SK-N-SH (cell line): ENCODE data around the gene NAALADL2. TPM values are rescaled to one million over a fixed set of nuclear protein-coding genes. Genes with fewer than 3 reads are reported as not detected.

ENCODE experiments used
- CTCF ChIA-PET: fragments of 300-600, 350-600 bp; formaldehyde crosslinking; extraction: SDS; loops from one replicate; lab custom pipeline; 2021; lab: Yijun Ruan, JAX
- POLR2A ChIA-PET: fragments of 350-600 bp; sonication (Branson Sonifier 250); formaldehyde crosslinking; extraction: SDS; loops from one replicate; lab custom pipeline; 2020; ENCODE audit warnings: antibody characterized with exemption, inconsistent platforms; lab: Yijun Ruan, JAX
- DNase-seq: peaks from one replicate; pipeline ENCODE4 v3.0.0; 2012
- H2AFZ ChIP-seq: fragments of 200-600 bp; sonication (generic); 2 replicates; pipeline ENCODE4 v1.8.1; 2016; ENCODE audit warnings: antibody characterized with exemption, mild to moderate bottlenecking, low read depth
- H3F3A ChIP-seq: fragments of 200-600 bp; sonication (generic); replicated peaks from 2 replicates; pipeline ENCODE3; 2016; ENCODE audit warnings: antibody characterized with exemption, mild to moderate bottlenecking; ENCODE audit not compliant: insufficient read depth
- H3K27ac ChIP-seq, 2 experiments: fragments of 200-500 bp in 1 of 2; fragments of 200-600 bp in 1 of 2; sonication (Bioruptor generic) in 1 of 2; sonication (generic), shearing (Covaris generic) in 1 of 2; 2 replicates each; pipeline versions ENCODE4 v1.5.1 to v1.6.1; 2014 to 2016; ENCODE audit warnings: low read depth in 2 of 2, inconsistent platforms in 1 of 2, low read length in 1 of 2, mild to moderate bottlenecking in 1 of 2, mixed read lengths in 1 of 2
- H3K27me3 ChIP-seq: fragments of 200-600 bp; sonication (generic), shearing (Covaris generic); 2 replicates; pipeline ENCODE4 v1.6.1; 2016; ENCODE audit warnings: mixed run types; ENCODE audit not compliant: insufficient read depth
- H3K36me3 ChIP-seq, 2 experiments: fragments of 200-500 bp in 1 of 2; fragments of 200-600 bp in 1 of 2; sonication (Bioruptor generic) in 1 of 2; sonication (generic) in 1 of 2; replicated peaks in 1 of 2; 2 replicates each; pipeline versions ENCODE3 to v1.5.1; 2014 to 2016; ENCODE audit warnings: low read length in 1 of 2, mild to moderate bottlenecking in 1 of 2; ENCODE audit not compliant: insufficient read depth in 2 of 2, control insufficient read depth in 1 of 2
- H3K4me1 ChIP-seq, 2 experiments: fragments of 200-500 bp in 1 of 2; fragments of 200-600 bp in 1 of 2; sonication (Bioruptor generic) in 1 of 2; sonication (generic), shearing (Covaris generic) in 1 of 2; 2 replicates each; pipeline versions ENCODE4 v1.5.1 to v1.6.1; 2014 to 2016; ENCODE audit warnings: low read depth in 1 of 2, low read length in 1 of 2, mixed run types in 1 of 2; ENCODE audit not compliant: insufficient read depth in 2 of 2, control insufficient read depth in 1 of 2
- H3K4me2 ChIP-seq: fragments of 200-600 bp; sonication (generic), shearing (Covaris generic); 2 replicates; pipeline ENCODE4 v1.6.1; 2017; ENCODE audit warnings: mixed run types
- H3K4me3 ChIP-seq, 2 experiments: fragments of 200-500 bp in 1 of 2; fragments of 200-600 bp in 1 of 2; sonication (Bioruptor generic) in 1 of 2; sonication (generic), shearing (Covaris generic) in 1 of 2; 2 replicates each; pipeline versions ENCODE4 v1.5.1 to v1.8.1; 2014 to 2016; ENCODE audit warnings: low read depth in 2 of 2, inconsistent platforms in 1 of 2, low read length in 1 of 2, mild to moderate bottlenecking in 1 of 2, mixed read lengths in 1 of 2, moderate library complexity in 1 of 2
- H3K79me2 ChIP-seq: fragments of 200-600 bp; sonication (generic); 2 replicates; pipeline ENCODE4 v1.8.1; 2017; ENCODE audit warnings: mild to moderate bottlenecking; ENCODE audit not compliant: insufficient read depth
- H3K9ac ChIP-seq: fragments of 200-600 bp; sonication (generic); 2 replicates; pipeline ENCODE4 v1.6.1; 2017; ENCODE audit warnings: mixed run types
- H3K9me2 ChIP-seq: fragments of 200-600 bp; sonication (generic); 2 replicates; pipeline ENCODE4 v1.6.1; 2017; ENCODE audit warnings: mixed run types
- H3K9me3 ChIP-seq: fragments of 200-600 bp; sonication (generic); 2 replicates; pipeline ENCODE4 v1.6.1; 2017; ENCODE audit warnings: mixed run types, mild to moderate bottlenecking, moderate library complexity
- H4K20me1 ChIP-seq: fragments of 200-600 bp; sonication (generic); 2 replicates; pipeline ENCODE4 v1.6.1; 2017; ENCODE audit warnings: mild to moderate bottlenecking, mixed run types; ENCODE audit not compliant: insufficient read depth
- CHD2 ChIP-seq: fragments of 150-350 bp; IDR thresholded peaks from 2 replicates; pipeline ENCODE4 v1.6.1; 2018; ENCODE audit warnings: low read length; ENCODE audit not compliant: partially characterized antibody
- EP300 ChIP-seq, 2 experiments: IDR thresholded peaks; 2 replicates each; pipeline versions ENCODE4 v1.4.0 to v1.6.1; 2012; ENCODE audit warnings: borderline replicate concordance in 1 of 2, low read depth in 1 of 2, low read length in 1 of 2
- FOXJ3 ChIP-seq: sonication (generic); formaldehyde crosslinking; IDR thresholded peaks from 2 replicates; pipeline ENCODE4 v1.5.1; 2020; ENCODE audit warnings: mild to moderate bottlenecking, missing genetic modification reagents
- GATA2 ChIP-seq: sonication (generic); formaldehyde crosslinking; IDR thresholded peaks from 2 replicates; pipeline ENCODE4 v1.5.0; 2020; ENCODE audit warnings: mild to moderate bottlenecking, missing genetic modification reagents
- JUND ChIP-seq: IDR thresholded peaks from 2 replicates; pipeline ENCODE4 v1.4.0; 2012
- MAX ChIP-seq: IDR thresholded peaks from 2 replicates; pipeline ENCODE4 v1.4.0; 2012; ENCODE audit warnings: low read depth
- NFIC ChIP-seq: IDR thresholded peaks from 2 replicates; pipeline ENCODE4 v1.4.0; 2012; ENCODE audit warnings: borderline replicate concordance
- PBX3 ChIP-seq: IDR thresholded peaks from 2 replicates; pipeline ENCODE4; 2012
- RAD21 ChIP-seq: IDR thresholded peaks from 2 replicates; pipeline ENCODE4 v1.6.1; 2012; ENCODE audit warnings: mild to moderate bottlenecking, low read length
- REST ChIP-seq: IDR thresholded peaks from 2 replicates; pipeline ENCODE4 v1.6.1; 2012; ENCODE audit warnings: mild to moderate bottlenecking, low read depth, low read length, moderate library complexity
- SMC3 ChIP-seq: IDR thresholded peaks from 2 replicates; pipeline ENCODE4 v1.6.1; 2012; ENCODE audit warnings: low read depth, low read length, improper control_type of control experiment
- TEAD4 ChIP-seq: IDR thresholded peaks from 2 replicates; pipeline ENCODE4 v1.4.0; 2012; ENCODE audit warnings: mild to moderate bottlenecking, borderline replicate concordance; ENCODE audit not compliant: insufficient read depth
- USF1 ChIP-seq: IDR thresholded peaks from 2 replicates; pipeline ENCODE4 v1.4.0; 2012; ENCODE audit warnings: low read depth, borderline replicate concordance
- USF2 ChIP-seq: fragments of 150-350 bp; IDR thresholded peaks from 2 replicates; pipeline ENCODE4 v1.6.1; 2017; ENCODE audit warnings: antibody characterized with exemption, low read length, low read depth, borderline replicate concordance
- YY1 ChIP-seq: IDR thresholded peaks from 2 replicates; pipeline ENCODE4 v1.4.0; 2012; ENCODE audit warnings: low read depth, mild to moderate bottlenecking
- WGBS: methylation state at CpG from one replicate; pipeline ENCODE4 v1.1.6; 2017; ENCODE audit warnings: low lambda C conversion rate; 5-methylcytosine and 5-hydroxymethylcytosine counted together
- polyA plus RNA-seq, 3 experiments: library from polyadenylated mRNA; depleted of rRNA; stranded (reverse); fragments of >200 nt; gene quantifications; 2 replicates each; pipeline ENCODE4 v1.2.3, GENCODE V29; 2012

NAALADL2 gene
- polyA plus RNA-seq, 1 of the 3 experiments (the other 2 are of a cell fraction): 1.2 TPM

- H3K27me3 ChIP-seq: no peaks in the 10 kb centered on the region
- no peaks in the 10 kb centered on the region for H3K36me3 ChIP-seq
- no peak for TF ChIP-seq EP300 (IDR thresholded peaks at IDR 0.05; ENCODE audit: borderline replicate concordance in 1 of 2, low read depth in 1 of 2, low read length in 1 of 2)
- TF ChIP-seq YY1: no peak
- H3K27ac ChIP-seq: no peak overlapping the region
- H2AFZ ChIP-seq: no peak overlapping the region
- H3K9ac ChIP-seq: no peak overlapping the region
- H3K4me3 ChIP-seq: no peak overlapping the region
- H3K4me1 ChIP-seq: peaks cover 0 to 10% of the 10 kb centered on the region in 2 experiments; a peak in 2 of 4 replicates
- DNase-seq: no peak
- no peaks in the 10 kb centered on the region for H3K9me2 ChIP-seq
- H4K20me1 ChIP-seq: no peaks in the 10 kb centered on the region
- ChIA-PET POLR2A (no interaction called here), CTCF (no interaction called here)
- H3K4me2 ChIP-seq: no peak overlapping the region
- H3K9me3 ChIP-seq: no peaks in the 10 kb centered on the region
- 94% methylated on average over 2 of the region's 2 CpGs for WGBS
- H3F3A ChIP-seq: peaks cover 18% of the 10 kb centered on the region
- H3K79me2 ChIP-seq: no peaks in the 10 kb centered on the region
These were observed 86.8 kb downstream of the NAALADL2 start for GRCh38 chr3:174945951-174946350.

GRCh38 chr3:174949523-174949922, 90.4 kb downstream of the NAALADL2 start:
- no peak for DNase-seq
- Histone ChIP-seq H3K9me3 (no peaks in the 10 kb centered on the region), H3K4me2 (no peak overlapping the region), H3K9me2 (no peaks in the 10 kb centered on the region), H3F3A (peaks cover 27% of the 10 kb centered on the region), H3K27me3 (no peaks in the 10 kb centered on the region), H3K79me2 (no peaks in the 10 kb centered on the region), H3K4me1 (peaks cover 0 to 14% of the 10 kb centered on the region in 2 experiments; a peak in 2 of 4 replicates), H3K36me3 (no peaks in the 10 kb centered on the region), H3K4me3 (no peak overlapping the region), H3K27ac (peak overlapping the region in 1 of 2 experiments; percentile 82; a peak in 2 of 4 replicates), H4K20me1 (no peaks in the 10 kb centered on the region), H3K9ac (peak overlapping the region; percentile 34; the same call in 1 of the 2 replicates), H2AFZ (no peak overlapping the region)
- TF ChIP-seq JUND (no peak), RAD21 (no peak), SMC3 (no peak), NFIC (peak; percentile 33)
- ChIA-PET POLR2A (no interaction called here), CTCF (no interaction called here)
- 94% methylated on average over 2 of the region's 2 CpGs for WGBS

GRCh38 chr3:174951034-174951433, 91.9 kb downstream of the NAALADL2 start:
- Histone ChIP-seq H3K27ac (peak overlapping the region; percentile 28 to 82; a peak in 3 of 4 replicates), H3K27me3 (no peaks in the 10 kb centered on the region), H3K4me2 (no peak overlapping the region), H3K9me2 (no peaks in the 10 kb centered on the region), H4K20me1 (no peaks in the 10 kb centered on the region), H3K4me3 (no peak overlapping the region), H3K4me1 (peaks cover 0 to 20% of the 10 kb centered on the region in 2 experiments; a peak in 2 of 4 replicates), H3K9ac (no peak overlapping the region; the same call in 1 of the 2 replicates), H3K79me2 (no peaks in the 10 kb centered on the region), H3K36me3 (no peaks in the 10 kb centered on the region), H3F3A (peaks cover 32% of the 10 kb centered on the region), H2AFZ (no peak overlapping the region), H3K9me3 (no peaks in the 10 kb centered on the region)
- DNase-seq: no peak
- WGBS: 15% methylated on average over 3 of the region's 3 CpGs
- ChIA-PET CTCF (interaction anchor here (1.0 kb wide), 1 partner anchor 11 kb away, joined by 3 read pairs; no protein-coding TSS in a partner anchor), POLR2A (no interaction called here)
- peak; percentile 68; the same call in 1 of the 2 replicates for TF ChIP-seq PBX3
- peak in 1 of 2 experiments; percentile 76; a peak in 1 of 4 replicates for TF ChIP-seq EP300 (IDR thresholded peaks at IDR 0.05; ENCODE audit: borderline replicate concordance in 1 of 2, low read depth in 1 of 2, low read length in 1 of 2)
- no peak for TF ChIP-seq MAX
- TF ChIP-seq USF1: no peak
- TF ChIP-seq REST: no peak
- no peak for TF ChIP-seq GATA2
- TF ChIP-seq TEAD4: peak; percentile 92
- TF ChIP-seq CHD2: no peak
- no peak for TF ChIP-seq FOXJ3 (CRISPR knock-in tag)
- TF ChIP-seq USF2: no peak
- TF ChIP-seq JUND: peak; percentile 97
